ENCODE measurements around the gene TMEM256.

TMEM256 gene

DNA sequence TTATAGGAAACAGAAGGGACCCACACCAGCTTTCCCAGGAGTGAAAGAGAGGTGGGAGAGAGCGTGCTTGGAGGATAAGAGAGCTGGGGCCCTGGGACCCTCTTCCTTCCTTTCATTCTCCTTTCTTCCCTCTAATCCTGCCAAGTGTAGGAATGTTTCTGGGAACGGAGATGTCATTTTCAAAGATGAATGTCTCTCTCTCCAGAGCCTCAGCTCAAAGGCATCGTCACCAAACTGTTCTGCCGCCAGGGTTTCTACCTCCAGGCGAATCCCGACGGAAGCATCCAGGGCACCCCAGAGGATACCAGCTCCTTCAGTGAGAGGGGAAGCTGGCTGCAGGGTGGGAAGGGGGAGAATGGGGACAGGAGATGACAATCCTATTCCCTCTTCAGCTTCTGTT is 37.4 kb upstream of the TMEM256 start:
- TF ChIP-seq CTCF (conservative IDR thresholded peaks at IDR 0.05; ENCODE audit: low read depth, low read length), result no peak
- no peak overlapping the region for H3K4me3 ChIP-seq (ENCODE audit: low read length)
- DNase-seq (ENCODE audit: low read depth), result no peak

DNA sequence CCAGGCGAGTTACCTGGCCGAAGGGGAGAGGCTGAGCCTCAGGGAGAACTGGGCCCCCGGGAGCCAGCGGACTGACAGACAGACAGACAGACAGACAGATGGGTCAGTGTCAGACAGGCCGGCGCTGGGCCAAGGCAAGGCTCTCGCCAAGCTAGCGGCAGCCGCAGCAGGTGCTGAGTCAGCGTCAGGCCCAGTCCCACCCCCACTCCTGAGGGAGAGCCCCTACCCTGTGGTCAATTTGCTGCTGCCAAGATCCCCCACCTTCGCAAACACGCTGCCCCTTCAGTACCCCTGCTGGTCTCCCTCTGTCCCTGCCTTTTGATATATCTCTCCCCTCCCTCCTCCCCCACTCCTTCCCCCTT is 36.9 kb upstream of the TMEM256 start:
- DNase-seq (ENCODE audit: low read depth), result no peak

GRCh38 chr17:7440113-7440833 is 36.4 kb upstream of the TMEM256 start:
- H3K4me3 ChIP-seq (ENCODE audit: low read length), result peak overlapping the region; percentile 68
- DNase-seq (ENCODE audit: low read depth), result no peak
- TF ChIP-seq CTCF (conservative IDR thresholded peaks at IDR 0.05; ENCODE audit: low read depth, low read length), result no peak

More for the DNA sequence above, 36.9 kb upstream of the TMEM256 start:
- peak; percentile 13 for TF ChIP-seq CTCF (conservative IDR thresholded peaks at IDR 0.05; ENCODE audit: low read depth, low read length)
- H3K4me3 ChIP-seq (ENCODE audit: low read length), result peak overlapping the region; percentile 68

GRCh38 chr17:7439462-7440112 is 35.7 kb upstream of the TMEM256 start, which contains the start of gene FGF11:
Gene FGF11 (plus strand): TSS chr17:7439512. CDS start chr17:7439621, 109 bp downstream.
- H3K4me3 ChIP-seq (ENCODE audit: low read length), result peak within 1 kb of the TSS; percentile 68
- no peak for TF ChIP-seq CTCF (conservative IDR thresholded peaks at IDR 0.05; ENCODE audit: low read depth, low read length)
- DNase-seq (ENCODE audit: low read depth), result no peak

GRCh38 chr17:7438656-7439460 is 35.0 kb upstream of the TMEM256 start:
- no peak for TF ChIP-seq CTCF (conservative IDR thresholded peaks at IDR 0.05; ENCODE audit: low read depth, low read length)
- peak overlapping the region; percentile 52 for H3K4me3 ChIP-seq (ENCODE audit: low read length)

GRCh38 chr17:7437950-7438614 is 34.2 kb upstream of the TMEM256 start:
- no peak for TF ChIP-seq CTCF (conservative IDR thresholded peaks at IDR 0.05; ENCODE audit: low read depth, low read length)
- DNase-seq (ENCODE audit: low read depth), result no peak
- H3K4me3 ChIP-seq (ENCODE audit: low read length), result peak overlapping the region; percentile 52

More at GRCh38 chr17:7438656-7439460, 35.0 kb upstream of the TMEM256 start:
- no peak for DNase-seq (ENCODE audit: low read depth)

Data from retinal pigment epithelial cell (primary cell).